Inflammatory macrophage (primary cell): ENCODE results near the gene KIR3DL1.
A peak's percentile ranks its signal among the peaks of the same experiment; 100 is the strongest.
"Not testable (repeated sequence)": the region's sequence is repeated elsewhere in the genome, so short reads cannot be mapped to it uniquely, and the experiment has no call there.

Experiments
- DNase-seq, 2 donors: peaks; one replicate each; pipeline ENCODE4 v3.0.0-alpha.2; 2020 to 2022
- total RNA-seq, 18 experiments: gene quantifications; one replicate each; lab custom pipeline; 2026; ENCODE audit warnings: mixed read lengths in 6 of 18, inconsistent platforms in 2 of 18; lab: John Stamatoyannopoulos, UW

The KIR3DL1 gene
- 0 to 0.09 (median 0) reads per million in 18 experiments for total RNA-seq

GRCh38 chr19:54816251-54816650 is at the start of gene KIR3DL1:
TSS of gene KIR3DL1 (plus strand) at chr19:54816468.
- DNase-seq: not testable (repeated sequence)

GRCh38 chr19:54769646-54770045 is 46.6 kb upstream of the KIR3DL1 start, which contains the start of gene KIR2DL1:
TSS of gene KIR2DL1 (plus strand) at chr19:54769793. CDS start at chr19:54769851, 58 bp downstream.
- not testable (repeated sequence) for DNase-seq

DNA sequence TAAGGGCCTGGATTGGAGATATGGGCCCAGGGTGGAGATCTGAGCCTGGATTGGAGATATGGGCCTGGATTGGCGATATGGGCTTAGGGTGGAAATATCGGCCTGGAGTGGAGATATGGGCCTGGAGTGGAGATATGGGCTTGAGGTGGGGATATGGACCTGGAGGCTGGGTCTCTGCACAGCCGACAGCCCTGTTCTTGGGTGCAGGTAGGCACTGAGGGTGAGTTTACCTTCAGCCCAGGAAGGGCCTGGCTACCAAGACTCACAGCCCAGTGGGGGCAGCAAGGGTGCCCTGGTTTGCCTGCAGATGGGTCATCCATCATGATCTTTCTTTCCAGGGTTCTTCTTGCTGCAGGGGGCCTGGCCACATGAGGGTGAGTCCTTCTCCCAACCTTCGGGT is 45.8 kb upstream of the KIR3DL1 start:
- not testable (repeated sequence) for DNase-seq

DNA sequence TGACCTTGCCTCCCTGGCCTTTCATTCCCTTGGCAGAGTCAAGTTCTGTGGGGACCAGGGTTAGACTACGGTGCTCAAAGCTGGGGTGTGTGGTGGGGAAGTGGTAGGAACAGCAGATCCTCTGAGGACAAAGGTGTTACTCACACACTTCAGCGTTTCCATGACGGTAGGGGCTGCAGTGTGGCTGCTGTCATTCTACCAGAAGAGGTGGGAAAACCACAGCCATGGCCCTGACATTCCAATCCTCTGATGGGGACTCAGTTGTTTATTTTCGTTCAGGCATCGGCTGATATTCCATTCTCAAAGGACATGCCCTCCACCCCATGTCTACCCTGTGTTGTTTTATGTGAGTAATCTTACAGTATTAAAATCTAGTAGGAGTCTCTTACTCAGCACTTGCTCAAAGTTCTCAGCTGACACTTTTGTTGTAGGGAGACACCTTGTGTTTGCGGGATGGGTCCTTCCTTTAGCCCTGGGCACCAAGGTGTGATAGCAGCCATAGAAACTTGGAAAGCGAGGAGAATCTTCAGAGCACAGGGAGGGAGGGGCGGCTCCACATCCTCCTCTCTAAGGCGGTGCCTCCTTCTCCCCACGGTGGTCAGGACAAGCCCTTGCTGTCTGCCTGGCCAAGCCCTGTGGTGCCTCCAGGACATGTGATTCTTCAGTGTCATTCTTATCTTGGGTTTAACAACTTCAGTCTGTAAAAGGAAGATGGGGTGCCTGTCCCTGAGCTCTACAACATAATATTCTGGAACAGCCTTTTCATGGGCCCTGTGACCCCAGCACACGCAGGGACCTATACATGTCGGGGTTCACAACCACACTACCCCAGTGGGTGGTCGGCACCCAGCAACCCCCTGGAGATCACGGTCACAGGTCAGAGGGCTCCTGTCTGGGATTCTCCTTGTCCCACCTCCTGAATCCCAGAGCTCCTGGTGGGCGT is 45.0 kb upstream of the KIR3DL1 start:
- DNase-seq: not testable (repeated sequence)

DNA sequence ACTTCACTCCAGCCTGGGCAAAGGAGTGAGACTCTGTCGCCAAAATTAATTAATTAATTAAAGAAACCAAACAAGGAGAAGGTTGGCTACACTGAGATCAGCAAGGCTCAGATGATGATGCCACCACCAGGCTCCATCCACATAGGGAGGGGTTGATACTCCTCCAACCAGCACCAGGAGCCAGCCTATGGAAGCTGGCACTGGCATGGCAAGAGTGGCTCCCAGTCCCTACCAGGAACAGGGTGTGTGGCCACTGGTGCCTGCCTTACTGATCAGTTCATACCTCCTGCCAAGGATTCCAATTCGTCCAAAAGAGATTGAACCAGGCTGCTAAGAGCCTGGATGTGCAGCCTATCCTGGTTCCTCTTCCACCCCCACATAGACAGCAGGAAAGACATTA is 43.6 kb upstream of the KIR3DL1 start:
- not testable (repeated sequence) for DNase-seq

GRCh38 chr19:54775095-54775815 is 41.0 kb upstream of the KIR3DL1 start:
- DNase-seq: not testable (repeated sequence)

GRCh38 chr19:54775830-54776229 is 40.4 kb upstream of the KIR3DL1 start:
- not testable (repeated sequence) for DNase-seq

GRCh38 chr19:54777851-54778250 is 38.4 kb upstream of the KIR3DL1 start:
- DNase-seq: not testable (repeated sequence)

DNA sequence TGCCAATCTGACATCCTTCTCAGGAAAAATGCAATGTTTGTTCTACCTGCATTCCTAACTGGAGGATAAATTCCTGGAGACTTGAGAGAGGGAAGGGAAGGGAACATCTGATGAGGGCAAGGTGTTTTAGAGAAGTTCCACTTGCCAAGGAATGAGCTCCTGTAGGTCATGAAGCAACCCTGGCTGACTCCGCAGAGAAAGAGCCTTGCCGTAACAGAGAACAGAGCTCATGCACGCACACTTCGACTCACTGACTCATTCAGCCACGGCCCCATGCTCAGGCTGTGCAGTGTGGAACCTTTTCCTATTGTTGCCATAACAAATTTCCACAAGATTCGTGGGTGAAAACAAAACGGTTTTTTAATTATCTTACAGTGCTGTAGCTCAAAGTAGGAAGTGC is 37.4 kb upstream of the KIR3DL1 start:
- peak; percentile 71 to 90 for DNase-seq

DNA sequence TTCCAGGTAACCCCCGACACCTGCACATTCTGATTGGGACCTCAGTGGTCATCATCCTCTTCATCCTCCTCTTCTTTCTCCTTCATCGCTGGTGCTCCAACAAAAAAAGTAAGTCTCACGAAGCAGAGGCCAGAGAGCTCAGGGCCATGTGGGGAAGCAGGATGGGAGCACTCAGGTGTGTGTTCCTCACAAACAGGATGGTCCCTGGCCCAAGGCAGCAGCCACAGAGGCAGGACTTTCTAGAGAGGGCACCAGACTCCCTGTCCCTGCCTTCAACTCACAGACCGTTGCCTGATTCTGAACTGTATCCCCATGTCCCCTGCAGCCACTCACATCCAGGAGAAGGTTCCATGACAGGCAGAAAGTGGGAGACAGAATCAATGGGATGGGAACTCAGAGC is 33.4 kb upstream of the KIR3DL1 start:
- DNase-seq: not testable (repeated sequence)

DNA sequence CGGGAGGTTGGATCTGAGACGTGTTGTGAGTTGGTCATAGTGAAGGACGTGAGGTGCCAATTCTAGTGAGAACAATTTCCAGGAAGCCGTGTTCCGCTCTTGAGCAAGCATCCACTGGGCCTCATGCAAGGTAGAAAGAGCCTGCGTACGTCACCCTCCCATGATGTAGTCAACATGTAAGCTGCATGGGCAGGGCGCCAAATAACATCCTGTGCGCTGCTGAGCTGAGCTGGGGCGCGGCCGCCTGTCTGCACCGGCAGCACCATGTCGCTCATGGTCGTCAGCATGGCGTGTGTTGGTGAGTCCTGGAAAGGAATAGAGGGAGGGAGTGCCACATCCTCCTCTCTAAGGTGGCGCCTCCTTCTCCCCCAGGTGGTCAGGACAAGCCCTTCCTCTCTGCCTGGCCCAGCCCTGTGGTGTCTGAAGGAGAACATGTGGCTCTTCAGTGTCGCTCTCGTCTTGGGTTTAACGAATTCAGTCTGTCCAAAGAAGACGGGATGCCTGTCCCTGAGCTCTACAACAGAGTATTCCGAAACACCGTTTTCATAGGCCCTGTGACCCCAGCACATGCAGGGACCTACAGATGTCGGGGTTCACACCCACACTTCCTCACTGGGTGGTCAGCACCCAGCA is 30.1 kb upstream of the KIR3DL1 start:
- not testable (repeated sequence) for DNase-seq

- peak; percentile 76 to 87 for DNase-seq
These were observed 28.1 kb upstream of the KIR3DL1 start for GRCh38 chr19:54788154-54788553.

DNA sequence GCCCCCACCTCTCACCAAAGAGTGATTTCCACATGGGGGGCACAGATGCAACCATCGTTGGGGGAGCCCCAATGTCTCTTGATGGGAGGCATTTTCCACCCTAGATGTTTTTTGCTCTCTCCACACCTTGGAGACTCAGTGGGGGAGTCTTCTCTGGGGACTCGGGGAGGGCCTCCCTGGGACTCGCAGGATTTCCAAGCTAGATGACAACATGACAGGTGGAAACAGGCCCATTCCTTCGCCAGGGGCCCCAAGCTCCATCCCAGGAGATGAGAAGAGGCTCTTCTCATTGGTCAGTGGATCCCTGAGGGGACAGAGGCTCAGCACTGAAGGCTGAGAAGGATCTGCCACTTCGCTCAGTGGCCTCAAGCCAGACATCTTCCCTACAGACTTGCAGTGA is 25.6 kb upstream of the KIR3DL1 start:
- no peak for DNase-seq

DNA sequence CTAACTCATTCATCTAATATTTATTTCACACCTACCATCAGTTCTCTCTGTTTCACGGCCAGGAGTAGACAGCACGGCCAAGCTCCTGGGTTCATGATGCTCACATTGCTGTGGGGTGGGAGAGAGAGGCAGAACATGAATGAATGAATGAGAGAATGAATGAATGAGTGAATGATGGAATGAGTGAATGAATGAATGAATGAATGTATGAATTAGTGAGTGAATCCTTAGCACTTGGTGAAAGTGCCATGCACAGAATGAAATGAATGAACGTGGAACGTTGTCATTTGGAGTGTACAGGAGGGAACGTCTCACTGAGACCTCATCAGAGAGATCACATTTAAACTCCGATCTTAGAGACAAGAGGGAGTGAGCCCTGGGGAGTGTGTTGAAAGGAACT is 24.8 kb upstream of the KIR3DL1 start:
- no peak for DNase-seq

DNA sequence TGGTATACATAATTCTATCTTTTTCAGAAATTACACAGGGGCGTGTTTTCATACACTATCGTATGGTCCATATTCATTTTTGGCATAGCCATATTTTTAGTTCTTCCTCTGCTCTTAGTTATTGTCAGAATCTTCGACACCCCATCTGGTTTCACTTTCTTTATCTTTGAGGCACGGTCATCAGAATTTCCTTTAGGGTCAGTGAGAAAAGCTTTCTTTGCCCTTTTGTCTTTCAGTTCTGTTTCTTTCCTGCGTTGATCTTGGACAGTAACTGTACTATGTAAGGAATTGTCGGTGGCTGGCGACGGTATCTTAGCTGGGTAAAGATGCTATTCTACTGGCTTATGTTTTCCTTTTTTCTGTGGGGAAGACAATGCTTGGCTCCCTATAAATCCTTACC is 23.5 kb upstream of the KIR3DL1 start:
- DNase-seq: peak; percentile 2 to 29

- DNase-seq: peak; percentile 40 to 69
These were observed 20.5 kb upstream of the KIR3DL1 start for GRCh38 chr19:54795758-54796157.

DNA sequence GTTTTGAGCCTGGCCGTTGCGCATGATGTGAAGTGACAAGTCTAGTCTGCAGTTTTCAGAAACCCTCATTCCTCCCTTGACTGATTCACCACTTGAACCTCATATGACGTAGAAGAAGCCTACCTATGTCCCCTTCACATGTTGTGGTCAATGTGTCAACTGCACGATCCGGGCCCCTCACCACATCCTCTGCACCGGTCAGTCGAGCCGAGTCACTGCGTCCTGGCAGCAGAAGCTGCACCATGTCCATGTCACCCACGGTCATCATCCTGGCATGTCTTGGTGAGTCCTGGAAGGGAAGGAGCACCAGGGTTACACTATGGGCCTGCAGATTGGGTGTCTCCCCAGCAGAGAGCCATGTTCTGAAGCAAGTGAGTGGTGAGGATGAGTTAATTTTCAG is 12.9 kb upstream of the KIR3DL1 start, which contains the start of gene KIR2DL4:
Gene KIR2DL4 (plus strand): TSS at position 201 of the 400 bp plus-strand sequence. CDS start 42 bp downstream, at position 243.
- DNase-seq: no peak

- DNase-seq: no peak
These were observed 12.2 kb upstream of the KIR3DL1 start for GRCh38 chr19:54804101-54804500.

DNA sequence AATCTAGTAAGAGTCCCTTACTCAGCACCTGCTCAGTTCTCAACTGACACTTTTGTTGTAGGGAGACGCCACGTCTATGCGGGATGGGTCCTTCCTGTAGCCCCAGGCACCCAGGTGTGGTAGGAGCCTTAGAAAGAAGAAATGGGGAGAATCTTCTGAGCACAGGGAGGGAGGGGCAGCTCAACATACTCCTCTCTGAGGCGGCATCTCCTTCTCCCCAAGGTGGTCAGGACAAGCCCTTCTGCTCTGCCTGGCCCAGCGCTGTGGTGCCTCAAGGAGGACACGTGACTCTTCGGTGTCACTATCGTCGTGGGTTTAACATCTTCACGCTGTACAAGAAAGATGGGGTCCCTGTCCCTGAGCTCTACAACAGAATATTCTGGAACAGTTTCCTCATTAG is 11.7 kb upstream of the KIR3DL1 start:
- no peak for DNase-seq

GRCh38 chr19:54805665-54806515 is 10.4 kb upstream of the KIR3DL1 start:
- no peak for DNase-seq

GRCh38 chr19:54806516-54806838 is 9.8 kb upstream of the KIR3DL1 start:
- DNase-seq: no peak

- DNase-seq: not testable (repeated sequence)
These were observed 1.7 kb upstream of the KIR3DL1 start for GRCh38 chr19:54814571-54814970.
